Measurements from ENCODE around the gene KY.
"Not testable (repeated sequence)": the region's sequence is repeated elsewhere in the genome, so short reads cannot be mapped to it uniquely, and the experiment has no call there.

KY gene

DNA sequence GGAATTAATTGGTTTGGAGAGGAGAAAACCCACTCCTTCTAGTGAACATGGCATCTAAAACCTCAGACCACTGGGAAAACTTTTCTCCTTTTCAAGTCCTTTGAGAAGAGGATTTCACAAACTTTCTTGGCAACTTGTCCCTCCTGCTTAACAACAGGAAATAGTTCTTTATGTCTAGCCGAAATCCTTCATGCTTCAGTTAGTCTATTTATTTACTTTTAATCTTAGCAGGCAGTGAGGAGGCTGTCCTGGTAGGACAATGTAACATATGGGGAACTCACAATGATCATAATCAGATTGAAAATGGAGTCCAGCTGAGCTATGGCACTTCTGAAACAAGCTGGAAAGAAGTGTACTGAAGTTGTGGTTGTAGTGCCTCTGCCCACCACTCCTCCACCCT lies 50.6 kb downstream of the KY start:
- no peak for DNase-seq

DNA sequence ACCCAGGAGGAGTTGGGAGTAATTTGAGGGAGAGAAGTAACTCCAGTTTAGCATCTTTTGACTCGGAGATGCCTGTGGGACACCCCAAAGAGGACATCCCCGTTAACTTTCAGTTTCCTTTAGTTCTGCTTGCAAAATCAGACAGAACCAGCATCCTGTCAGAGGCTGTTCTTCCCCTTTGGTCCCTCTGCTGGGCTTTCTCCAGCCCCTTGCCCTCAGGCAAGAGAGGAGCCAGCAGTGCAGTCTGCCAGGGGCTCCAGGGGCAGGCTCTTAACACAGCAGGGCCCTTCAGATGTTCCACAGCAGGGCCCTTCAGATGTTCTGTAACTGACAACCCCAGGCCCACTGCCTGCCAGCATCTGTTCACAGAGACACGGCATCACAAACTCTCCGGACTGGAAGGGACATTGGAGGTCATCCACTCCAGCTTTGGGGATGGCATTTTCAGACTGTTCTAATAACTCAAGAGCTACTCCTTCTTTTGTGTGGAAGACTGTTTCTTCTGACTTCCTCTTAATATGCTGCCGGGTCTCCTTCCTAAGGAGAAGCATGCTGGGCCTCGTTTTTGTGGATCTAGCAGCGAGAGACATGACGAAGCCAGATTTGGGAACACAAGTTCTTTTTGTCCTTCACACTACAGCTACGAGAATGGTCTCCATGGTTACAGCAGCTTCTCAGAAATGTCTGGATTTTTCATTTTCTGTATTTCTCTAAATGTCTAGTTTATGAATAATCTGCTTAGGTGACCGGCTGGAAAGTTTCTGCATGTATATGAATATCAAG lies 51.9 kb downstream of the KY start:
- no peak for DNase-seq

DNA sequence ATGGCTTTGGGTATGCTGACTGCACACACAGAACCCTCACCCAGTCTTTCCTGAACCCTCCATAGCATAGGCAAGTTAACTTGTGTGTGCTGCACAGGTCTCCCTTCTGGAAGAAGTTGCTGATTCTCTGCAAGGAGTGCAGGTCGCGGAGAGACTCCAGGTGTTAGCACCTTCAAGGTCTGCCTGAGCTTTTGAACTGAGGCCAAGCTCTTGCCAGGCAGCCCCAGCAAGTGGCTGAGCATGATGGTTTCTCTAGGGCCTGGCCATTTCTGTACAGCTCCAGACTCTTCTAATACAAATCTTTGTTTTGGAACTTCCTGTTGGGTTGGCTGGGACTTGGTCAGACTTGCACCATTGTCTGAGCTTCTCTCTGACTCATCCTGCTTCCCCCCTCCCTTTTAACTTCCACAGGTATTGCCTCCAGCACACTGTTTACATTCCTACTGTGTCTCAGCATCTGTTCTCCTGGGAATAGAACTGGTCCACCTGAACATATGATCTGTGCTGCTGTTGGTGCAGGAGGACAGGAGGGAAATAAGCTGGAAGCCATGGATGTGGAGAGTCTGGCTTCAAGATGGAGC lies 53.3 kb downstream of the KY start:
- no peak for DNase-seq

DNA sequence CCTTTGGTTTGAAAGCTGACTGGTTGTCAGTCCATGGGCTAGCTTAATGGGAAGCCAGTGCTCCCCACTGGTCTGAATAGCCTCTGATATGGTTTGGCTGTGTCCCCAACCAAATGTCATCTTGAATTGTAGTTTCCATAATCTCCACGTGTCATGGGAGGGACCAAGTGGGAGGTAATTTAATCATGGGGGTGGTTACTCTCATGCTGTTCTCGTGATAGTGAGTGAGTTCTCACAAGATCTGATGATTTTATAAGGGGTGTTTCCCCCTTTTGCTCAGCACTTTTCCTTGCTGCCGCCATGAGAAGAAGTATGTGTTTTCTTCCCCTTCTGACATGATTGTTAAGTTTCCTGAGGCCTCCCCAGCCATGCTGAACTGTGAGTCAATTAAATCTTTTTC lies 55.8 kb downstream of the KY start:
- DNase-seq = not testable (repeated sequence)

DNA sequence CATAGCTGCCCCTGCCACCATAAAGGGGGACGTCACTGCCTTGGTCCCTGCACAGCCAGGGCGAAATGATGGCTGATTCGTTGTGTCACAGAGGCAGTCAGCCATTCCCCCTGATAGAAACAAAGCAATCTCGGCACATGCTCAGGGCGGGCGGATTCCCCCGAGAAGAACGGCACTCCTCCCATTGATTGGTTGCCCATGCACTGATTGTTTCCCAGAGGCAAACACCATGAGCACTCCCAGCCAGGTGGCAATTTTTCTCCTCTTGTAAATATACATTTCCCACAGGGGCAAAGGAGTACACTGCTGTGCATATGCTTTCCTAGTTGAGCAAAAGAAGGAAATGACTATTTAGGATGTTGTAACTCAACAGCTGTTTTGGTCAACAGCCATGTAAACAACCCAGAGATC lies 56.5 kb downstream of the KY start:
- DNase-seq = no peak

DNA sequence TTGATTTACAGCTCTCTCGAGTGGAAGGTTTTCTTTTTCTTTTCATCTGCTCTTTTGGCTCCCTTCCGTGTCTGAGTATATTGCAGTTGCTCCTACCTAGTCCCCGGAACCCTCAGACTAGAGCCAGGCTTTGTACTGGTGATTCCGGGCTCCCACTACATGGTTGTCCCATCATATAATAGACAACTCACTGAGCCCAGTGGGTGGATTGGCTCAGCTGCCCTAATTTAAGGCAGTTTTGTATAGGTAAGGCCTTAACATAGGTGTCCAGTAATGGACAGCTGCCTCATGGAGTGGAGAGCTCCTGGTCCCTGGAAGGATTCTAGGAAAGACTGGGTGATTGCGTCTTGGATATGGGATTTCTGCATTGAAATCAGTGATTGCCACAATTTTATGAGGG lies 58.0 kb downstream of the KY start:
- no peak for DNase-seq

DNA sequence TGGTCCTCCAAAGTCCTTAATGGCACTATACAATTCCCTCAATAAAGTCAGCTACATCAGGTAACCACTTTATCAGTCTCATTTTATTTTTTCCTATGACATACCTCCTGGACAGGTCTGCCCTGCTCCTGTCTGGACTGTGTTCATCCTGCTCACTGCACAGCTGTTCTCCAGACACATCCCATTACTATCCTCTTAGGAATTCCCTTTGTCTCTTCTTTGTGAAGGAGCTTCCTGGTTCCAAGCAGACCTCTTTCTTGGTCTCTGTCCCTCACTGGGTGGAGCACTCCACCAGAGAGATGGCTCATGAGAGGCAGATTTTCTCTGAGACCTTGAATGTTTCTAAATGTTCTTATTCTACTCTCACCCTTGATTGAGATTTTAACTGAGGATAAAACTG lies 60.1 kb downstream of the KY start:
- DNase-seq = no peak

DNA sequence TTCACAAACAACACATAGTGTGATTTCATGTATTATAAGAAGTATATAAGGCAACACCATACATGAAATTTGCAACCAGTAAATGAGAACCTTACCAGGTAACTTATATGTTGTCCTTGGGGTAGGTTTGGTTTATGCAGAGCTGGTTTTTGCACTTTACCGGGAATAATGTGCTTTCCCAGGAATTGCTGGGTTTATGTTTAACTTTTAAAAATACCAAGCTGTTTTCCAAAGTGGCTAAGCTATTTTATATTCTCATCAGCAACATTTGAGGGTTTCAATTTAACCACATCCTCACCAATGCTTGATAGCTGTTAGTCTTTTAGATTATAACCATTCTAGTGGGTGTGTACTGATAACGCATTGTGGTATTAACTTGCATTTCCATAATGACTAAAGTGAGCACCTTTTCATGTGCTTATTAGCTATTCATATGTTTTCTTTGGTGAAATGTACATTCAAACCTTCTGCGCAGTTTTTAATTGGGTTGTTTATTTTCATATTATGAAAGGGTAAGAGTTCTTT lies 71.6 kb downstream of the KY start:
- DNase-seq = no peak

DNA sequence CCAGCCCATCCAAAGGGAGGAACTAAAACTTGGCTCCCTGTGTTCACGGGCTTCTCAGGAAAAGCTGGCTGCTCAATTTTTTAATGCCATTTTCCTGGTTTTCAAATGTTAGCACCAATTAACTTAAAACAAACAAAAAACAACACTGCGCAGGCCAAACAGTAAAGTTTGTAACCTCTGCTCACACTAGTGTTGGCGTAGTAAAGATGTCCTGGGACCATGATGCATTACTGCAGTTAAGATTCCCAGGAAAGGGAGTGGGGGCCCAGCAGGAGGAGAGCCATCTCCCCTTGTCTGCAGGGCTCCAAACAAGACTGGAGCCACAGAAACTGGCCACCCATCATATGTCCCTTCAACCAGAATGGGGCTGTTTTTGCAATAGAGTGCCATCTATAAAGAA lies 74.0 kb downstream of the KY start:
- DNase-seq = no peak

DNA sequence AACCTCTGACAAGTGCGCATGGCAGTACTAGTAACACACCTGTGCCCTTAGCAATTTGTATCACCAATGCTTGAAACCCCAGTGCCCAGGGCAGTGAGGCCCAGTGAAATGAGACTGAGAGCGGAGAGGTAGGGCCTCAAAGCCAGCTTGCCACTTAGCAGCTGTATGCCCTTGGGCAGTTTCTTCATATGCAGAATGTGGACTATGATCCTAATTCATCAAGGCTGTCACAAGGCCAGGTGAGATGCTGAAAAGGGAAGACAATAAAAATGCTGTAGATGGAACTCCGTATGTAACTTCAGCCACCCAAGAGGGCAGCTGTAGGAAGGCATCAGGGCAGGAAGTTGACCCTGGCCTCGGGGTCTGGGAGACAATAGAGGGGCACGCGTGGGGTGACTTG lies 74.4 kb downstream of the KY start:
- DNase-seq = no peak

DNA sequence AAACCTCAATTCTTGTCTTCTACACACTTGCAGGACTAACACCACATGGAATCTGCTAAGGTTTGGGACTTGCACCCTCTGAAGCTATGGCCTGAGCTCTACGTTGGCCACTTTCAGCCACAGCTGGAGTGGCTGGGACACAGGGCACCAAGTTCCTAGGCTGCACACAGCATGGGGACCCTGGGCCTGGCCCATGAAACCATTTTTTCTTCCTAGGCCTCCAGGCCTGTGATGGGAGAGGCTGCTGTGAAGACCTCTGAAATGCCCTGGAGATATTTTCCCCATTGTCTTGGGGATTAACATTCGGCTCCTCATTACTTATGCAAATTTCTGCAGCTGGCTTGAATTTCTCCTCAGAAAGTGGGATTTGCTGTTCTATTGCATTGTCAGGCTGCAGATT lies 80.9 kb downstream of the KY start:
- not testable (repeated sequence) for DNase-seq

DNA sequence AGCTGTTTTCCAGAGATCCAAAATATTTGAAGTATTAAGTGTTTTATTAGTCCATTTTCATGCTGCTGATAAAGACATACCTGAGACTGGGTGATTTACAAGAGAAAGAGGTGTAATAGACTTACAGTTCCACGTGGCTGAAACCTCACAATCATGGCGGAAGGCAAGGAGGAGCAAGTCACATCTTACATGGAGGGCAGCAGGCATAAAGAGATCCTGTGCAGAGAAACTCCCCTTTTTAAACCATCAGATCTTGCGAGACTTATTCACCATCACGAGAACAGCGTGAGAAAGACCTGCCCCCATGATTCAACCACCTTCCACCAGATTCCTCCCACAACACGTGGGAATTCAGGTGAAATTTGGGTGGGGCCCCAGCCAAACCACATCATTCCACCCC lies 82.0 kb downstream of the KY start:
- no peak for DNase-seq

DNA sequence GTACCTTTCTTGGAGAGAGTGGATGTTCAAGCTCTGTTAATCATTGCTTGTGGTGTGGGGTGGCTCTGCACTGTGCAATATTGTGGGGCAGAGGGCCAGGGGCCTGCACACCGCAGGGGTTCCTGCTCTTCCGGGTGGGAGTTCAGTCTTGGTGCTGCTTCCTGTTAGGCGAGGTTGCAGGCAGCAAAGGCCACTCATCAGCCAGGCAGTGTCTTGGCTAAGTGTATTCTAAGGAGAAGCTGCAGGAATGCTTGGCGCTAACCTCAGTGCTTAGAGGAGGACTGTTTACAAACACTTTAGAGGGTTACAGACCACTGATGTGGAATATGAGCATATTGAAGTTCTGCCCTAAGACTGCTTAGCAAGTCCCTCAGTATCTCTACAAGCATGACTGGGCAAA lies 83.2 kb downstream of the KY start:
- DNase-seq = no peak

DNA sequence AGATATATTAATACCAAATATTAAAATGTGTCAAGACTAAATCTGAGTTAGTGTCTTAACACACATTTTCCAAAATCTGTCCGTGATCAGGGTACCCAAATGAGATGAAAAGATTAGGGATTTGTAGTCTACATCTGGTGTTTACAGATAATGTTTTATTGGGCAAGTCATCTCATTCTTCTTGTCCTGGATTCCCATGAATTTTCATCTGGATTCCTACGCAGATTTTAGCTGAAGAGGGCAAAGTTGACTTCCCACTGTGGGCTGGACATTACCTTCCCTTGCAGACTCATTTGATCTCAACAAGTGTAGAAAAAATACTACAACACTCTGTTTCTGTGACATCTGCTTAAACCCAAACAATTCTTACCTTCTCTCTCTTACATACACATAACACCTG lies 85.8 kb downstream of the KY start:
- DNase-seq = no peak

DNA sequence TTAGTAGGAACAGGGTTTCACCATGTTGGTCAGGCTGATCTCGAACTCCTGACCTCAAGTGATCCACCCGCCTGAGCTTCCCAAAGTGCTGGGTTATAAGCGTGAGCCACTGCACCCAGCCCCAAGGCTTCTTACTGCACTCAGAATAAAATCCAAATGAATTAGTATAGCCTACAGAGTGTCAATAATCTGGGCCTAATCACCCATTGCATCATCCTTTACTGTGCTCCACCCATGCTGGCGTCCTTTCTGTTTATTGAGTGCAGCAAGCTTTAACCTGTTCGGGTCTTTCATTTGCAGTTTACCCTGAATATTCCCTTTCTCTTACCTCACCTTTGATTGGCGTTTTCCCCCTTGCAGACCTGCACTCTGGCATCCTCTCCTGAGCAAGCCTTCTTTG lies 87.2 kb downstream of the KY start:
- no peak for DNase-seq

DNA sequence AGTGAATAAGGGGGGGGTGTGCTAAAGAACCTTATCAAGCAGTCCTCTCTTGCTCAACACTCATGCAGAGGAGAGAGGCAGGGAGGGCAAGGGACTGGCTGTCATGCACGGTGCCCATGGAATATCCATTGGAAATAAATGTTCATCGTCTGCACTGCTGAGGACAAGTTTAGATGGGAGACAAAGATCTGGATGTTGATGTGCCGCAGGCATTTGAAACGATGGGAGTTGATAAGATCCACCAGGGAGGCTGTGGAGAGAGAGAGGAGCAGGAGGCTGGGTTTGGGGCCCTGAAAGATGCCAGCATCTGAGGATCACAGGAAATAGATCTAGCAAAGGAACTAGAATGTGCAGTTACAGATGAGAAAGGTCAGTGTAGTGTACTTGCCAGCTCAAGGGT lies 88.8 kb downstream of the KY start:
- no peak for DNase-seq

DNA sequence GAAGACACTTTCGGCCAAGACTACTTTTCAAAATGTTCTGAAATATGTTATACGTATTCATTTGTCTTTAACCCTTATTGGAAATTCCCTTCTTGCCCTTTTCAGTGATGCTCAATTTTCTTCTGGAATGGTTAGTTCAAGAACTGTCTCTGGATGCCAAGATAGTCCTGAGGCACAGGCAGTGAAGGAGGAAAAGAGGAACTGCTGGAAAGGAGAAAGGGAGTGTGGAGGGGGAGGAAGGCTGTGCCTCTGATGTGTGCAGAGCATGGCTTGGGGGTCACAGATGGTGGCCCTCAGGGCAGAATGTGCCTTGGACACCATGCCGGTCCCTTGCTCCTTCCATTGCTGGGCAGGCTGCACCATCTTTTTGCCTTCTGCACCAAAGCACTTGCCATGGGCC lies 91.2 kb downstream of the KY start:
- no peak for DNase-seq
